ENCODE results near the gene SCYGR5.
A peak's percentile ranks its signal among the peaks of the same experiment; 100 is the strongest.

Gene SCYGR5

DNA sequence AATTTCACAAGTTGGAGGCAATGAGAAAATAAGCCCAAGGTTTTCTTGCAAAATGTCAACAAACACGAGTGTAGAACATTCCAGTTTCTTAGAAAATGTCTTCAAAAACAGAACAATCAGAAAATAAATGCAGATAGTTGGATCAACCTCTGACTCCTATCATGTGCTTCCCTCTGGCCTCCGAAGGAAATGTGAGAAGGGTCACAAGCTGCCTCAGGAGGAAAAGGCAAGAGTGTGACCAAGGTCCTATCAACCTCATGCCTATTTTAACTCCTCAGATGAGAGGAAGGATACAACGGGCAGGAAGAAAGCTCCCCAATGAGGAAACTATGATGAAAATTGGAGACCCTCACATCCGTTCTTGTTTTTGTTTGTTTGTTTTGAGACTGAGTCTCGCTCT lies 7.9 kb downstream of the SCYGR5 start:
- DNase-seq: no peak

DNA sequence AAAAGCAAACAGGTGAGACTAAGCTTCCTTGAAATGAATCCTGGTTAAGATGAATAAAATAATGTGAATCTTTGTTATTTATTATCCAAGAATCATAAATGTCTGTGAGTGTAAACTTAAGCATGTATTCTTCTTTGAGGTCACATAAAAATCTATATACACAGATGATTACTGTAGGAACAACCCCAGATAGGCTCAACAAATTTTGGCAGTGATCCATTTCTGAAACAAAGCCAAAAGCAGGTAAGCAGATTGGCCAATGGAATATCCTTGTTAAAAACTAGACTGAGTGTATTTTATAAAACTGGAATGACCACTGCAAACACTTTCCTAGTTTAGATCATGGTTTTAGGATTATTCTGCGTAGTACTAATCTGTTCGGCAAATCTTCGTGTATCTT lies 11.3 kb downstream of the SCYGR5 start:
- DNase-seq: no peak

DNA sequence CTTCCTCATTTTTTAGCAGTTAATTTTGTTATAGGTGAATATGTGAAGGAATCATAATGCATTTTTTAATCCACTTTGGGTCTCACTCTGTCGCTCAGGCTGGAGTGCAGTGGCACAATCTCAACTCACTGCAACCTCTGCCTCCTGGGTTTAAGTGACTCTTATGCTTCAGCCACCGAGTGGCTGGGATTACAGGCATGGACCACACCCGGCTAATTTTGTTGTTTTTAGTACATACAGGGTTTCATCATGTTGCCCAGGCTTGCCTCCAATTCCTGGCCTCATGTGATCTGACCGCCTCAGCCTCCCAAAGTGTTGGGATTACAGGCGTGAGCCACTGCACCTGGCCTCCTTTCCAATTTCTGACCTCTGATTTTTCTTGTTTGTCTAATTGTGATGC lies 17.7 kb downstream of the SCYGR5 start:
- no peak for DNase-seq

GRCh38 chr2:227687189-227687588 lies 20.6 kb downstream of the SCYGR5 start:
- no peak for DNase-seq

DNA sequence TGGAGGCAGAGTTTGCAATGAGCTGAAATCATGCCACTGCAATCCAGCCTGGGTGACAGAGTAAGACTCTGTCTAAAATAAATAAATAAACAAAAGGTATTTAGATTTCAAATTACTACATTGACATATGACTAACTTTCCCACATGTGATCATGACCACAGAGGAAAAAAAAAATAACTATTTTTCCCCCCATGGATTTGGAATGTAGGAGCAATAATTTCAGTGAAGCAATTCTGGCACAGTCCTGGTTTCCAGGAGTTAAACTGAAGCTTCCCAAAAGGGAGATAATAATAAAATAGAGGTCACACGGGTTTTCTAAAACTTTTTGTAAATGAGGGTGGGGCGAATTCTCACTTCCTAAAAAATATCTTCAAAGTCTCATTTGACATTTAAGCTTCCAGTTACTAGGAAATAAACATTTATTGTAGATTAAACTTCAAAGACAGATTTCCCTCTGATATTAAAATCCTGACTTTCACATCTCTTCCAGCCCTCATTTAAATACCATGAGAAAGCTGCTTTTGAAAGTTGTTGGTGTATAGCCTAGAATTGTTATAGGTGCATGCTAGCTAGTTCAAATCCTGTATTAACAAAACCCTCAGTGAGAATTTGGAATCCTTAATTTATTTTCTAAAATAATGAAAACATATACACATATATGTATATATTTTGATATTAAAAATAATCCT lies 30.5 kb downstream of the SCYGR5 start:
- DNase-seq: no peak

DNA sequence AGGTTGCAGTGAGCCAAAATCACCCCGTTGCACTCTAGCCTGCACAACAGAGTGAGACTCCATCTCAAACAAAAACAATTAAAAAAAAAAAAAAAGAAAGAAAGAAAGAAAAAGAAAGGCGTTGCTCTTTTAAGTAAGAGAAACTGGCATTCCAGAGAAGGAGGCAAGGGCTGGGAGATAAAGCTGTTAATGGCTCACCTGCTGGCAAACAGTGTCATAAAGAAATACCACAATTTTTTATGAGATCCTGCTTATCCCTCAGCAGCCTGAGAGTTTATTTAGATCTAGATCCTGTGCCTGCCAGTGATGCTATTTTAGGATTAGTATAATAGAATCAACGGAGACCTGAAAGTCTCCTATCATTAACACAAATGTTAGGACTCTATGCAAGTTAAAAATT lies 35.0 kb downstream of the SCYGR5 start:
- no peak for DNase-seq

DNA sequence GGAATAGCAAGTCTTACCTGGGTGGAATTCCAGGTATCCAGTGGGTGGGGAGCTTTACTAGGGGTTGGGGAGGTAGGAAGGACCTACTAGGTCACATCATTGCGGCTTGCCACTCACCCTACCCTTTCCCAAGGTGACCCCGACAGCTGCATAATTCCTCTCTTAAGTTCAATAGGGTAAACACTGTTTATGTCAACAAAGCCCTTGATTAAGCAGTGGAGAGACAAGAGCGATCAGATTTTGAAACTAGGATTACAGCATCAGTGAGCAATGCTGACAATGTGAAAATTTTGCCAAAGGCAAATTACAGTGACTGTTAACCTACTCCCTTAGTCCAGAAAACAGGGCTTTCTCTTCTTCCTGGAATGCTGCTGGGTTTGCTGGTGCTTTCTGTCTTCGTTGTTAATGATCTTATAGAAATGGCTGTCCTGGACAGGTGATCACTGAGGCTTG lies 36.7 kb downstream of the SCYGR5 start:
- DNase-seq: peak; percentile 29

DNA sequence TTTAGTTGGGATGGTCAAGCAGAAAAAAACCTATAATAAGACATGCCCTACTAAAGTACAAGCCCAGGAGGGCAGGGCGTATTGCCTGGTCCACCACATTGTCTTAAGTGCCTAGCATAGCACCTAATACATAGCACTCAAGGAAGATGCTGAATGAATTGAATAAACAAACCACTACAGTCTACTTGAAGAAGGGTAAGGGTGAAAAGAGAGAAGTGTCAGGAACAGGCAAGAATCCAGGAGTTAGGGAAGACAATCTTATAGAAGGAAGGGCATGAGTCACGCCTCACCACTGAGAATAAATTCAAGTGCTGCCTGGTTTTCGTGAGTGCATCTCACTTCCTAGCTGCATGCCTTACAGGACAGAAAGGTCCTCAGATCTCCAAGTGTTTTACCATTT lies 37.4 kb downstream of the SCYGR5 start:
- no peak for DNase-seq

GRCh38 chr2:227706859-227707258 lies 40.3 kb downstream of the SCYGR5 start:
- no peak for DNase-seq

GRCh38 chr2:227707390-227707789 lies 40.8 kb downstream of the SCYGR5 start:
- no peak for DNase-seq

DNA sequence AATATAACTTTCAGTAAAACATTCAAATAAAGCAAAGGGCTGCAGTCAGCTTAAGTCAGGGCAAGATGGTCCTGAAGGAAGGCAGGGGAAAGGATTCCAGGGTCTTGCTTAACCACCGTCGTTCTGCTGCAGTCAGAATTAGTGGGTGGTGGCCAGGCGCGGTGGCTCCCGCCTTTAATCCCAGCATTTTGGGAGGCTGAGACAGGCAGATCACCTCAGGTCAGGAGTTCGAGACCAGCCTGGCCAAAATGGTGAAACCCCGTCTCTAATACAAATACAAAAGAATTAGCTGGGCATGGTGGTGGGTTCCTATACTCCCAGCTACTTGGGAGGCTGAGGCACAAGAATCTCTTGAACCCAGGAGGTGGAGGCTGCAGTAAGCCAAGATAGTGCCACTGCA lies 44.4 kb downstream of the SCYGR5 start:
- DNase-seq: no peak

DNA sequence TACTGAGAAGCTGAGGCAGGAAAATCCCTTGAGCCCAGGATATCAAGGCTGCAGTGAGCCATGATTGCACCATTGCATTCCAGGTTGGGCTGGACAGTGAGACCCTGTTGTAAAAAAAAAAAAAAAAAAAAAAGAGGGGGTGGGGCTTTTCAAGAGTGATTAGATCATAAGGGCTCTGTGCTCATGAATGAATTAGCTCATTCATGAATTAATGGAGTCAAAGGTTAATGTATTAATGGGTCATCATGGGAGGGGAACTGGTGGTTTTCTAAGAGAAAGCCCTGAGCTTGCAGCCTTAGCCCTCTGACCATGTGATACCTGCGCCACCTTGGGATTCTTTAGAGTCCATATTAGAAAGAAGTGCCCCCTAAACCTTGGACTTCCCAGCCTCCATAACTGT lies 46.7 kb downstream of the SCYGR5 start:
- DNase-seq: no peak

DNA sequence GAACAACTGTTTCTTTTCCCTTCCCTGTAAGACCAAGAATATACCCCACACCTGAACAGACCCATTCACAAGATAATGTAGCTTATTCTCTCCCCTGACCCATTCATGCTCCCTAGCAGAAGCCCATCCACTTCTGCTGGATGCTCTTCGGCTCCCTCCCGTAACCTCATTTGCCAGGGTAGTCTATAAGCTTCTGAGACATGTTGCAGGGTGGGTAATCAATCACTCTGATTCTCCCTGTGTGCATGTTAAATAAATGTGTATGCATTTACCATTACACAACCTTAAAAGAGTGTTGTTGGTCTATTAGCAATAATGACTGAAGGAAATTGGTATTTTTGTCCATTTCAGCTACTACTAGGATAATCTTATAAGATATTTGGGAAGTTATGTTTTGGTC lies 49.9 kb downstream of the SCYGR5 start:
- no peak for DNase-seq
